ENCODE measurements around the gene MTFR2.

DNA sequence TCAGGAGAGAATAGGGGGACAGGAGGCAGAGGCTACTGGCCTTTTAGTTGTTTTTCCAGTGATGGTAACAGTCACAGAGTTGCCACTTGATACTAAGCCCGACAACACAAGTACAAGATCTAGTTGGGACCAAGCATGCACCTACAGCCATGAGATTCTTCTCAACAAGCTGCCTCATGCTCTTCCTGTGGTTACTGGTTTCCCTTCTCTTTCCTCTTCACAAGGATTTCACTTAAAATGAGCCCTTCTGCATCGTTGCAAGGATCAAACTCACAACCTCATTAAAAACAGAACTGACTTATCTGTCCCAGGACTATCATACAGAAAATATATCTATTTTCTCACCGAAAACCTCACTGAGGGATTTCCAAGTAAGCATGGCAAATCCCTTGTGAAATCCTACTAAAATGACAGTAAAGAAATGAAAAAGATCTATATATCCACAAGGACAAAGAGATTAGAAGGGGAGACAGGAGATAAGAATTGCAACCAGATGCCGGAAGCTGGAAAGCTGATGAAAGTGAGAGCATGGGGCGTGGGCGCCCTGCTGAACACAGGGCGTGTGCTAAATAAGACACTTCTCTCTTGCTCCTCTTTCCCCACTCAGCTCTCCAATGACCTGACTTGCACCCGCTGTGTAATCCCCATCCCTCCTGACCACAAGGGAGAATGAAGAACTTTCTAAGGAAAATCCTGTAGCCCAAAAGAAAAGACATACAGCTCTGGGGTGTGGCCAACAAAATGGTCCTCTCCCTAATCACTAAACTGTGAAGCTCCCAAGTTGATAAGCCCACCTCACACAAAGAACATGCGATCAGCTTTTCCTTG, 13.4 kb downstream of the MTFR2 start:
- TF ChIP-seq EP300 (IDR thresholded peaks at IDR 0.05; ENCODE audit: borderline replicate concordance in 1 of 2, low read depth in 1 of 2, low read length in 1 of 2) = no peak
- TF ChIP-seq, protein P1, sequence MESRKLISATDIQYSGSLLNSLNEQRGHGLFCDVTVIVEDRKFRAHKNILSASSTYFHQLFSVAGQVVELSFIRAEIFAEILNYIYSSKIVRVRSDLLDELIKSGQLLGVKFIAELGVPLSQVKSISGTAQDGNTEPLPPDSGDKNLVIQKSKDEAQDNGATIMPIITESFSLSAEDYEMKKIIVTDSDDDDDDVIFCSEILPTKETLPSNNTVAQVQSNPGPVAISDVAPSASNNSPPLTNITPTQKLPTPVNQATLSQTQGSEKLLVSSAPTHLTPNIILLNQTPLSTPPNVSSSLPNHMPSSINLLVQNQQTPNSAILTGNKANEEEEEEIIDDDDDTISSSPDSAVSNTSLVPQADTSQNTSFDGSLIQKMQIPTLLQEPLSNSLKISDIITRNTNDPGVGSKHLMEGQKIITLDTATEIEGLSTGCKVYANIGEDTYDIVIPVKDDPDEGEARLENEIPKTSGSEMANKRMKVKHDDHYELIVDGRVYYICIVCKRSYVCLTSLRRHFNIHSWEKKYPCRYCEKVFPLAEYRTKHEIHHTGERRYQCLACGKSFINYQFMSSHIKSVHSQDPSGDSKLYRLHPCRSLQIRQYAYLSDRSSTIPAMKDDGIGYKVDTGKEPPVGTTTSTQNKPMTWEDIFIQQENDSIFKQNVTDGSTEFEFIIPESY (IDR thresholded peaks at IDR 0.05; ENCODE audit: borderline replicate concordance, low read depth) = no peak
- TF ChIP-seq, protein P2, sequence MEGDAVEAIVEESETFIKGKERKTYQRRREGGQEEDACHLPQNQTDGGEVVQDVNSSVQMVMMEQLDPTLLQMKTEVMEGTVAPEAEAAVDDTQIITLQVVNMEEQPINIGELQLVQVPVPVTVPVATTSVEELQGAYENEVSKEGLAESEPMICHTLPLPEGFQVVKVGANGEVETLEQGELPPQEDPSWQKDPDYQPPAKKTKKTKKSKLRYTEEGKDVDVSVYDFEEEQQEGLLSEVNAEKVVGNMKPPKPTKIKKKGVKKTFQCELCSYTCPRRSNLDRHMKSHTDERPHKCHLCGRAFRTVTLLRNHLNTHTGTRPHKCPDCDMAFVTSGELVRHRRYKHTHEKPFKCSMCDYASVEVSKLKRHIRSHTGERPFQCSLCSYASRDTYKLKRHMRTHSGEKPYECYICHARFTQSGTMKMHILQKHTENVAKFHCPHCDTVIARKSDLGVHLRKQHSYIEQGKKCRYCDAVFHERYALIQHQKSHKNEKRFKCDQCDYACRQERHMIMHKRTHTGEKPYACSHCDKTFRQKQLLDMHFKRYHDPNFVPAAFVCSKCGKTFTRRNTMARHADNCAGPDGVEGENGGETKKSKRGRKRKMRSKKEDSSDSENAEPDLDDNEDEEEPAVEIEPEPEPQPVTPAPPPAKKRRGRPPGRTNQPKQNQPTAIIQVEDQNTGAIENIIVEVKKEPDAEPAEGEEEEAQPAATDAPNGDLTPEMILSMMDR (IDR thresholded peaks at IDR 0.05) = no peak
- no peak for TF ChIP-seq GATA2 (CRISPR knock-in tag; IDR thresholded peaks at IDR 0.05)
- TF ChIP-seq TCF12 (IDR thresholded peaks at IDR 0.05) = no peak
- no peak for TF ChIP-seq POLR2AphosphoS5 (IDR thresholded peaks at IDR 0.05; ENCODE audit: low read depth, low read length)
- TF ChIP-seq NFIC (IDR thresholded peaks at IDR 0.05; ENCODE audit: borderline replicate concordance) = no peak
- TF ChIP-seq EZH2phosphoT487 (IDR thresholded peaks at IDR 0.05; ENCODE audit: borderline replicate concordance, low read depth) = no peak
- no peak for TF ChIP-seq RFX5 (IDR thresholded peaks at IDR 0.05; ENCODE audit: low read length)
- TF ChIP-seq RAD21 (IDR thresholded peaks at IDR 0.05; ENCODE audit: low read length) = no peak
- TF ChIP-seq MXI1 (IDR thresholded peaks at IDR 0.05; ENCODE audit: low read depth, low read length) = no peak
- TF ChIP-seq TAF1 (IDR thresholded peaks at IDR 0.05; ENCODE audit: borderline replicate concordance, low read depth, low read length) = no peak
- TF ChIP-seq, protein P3, sequence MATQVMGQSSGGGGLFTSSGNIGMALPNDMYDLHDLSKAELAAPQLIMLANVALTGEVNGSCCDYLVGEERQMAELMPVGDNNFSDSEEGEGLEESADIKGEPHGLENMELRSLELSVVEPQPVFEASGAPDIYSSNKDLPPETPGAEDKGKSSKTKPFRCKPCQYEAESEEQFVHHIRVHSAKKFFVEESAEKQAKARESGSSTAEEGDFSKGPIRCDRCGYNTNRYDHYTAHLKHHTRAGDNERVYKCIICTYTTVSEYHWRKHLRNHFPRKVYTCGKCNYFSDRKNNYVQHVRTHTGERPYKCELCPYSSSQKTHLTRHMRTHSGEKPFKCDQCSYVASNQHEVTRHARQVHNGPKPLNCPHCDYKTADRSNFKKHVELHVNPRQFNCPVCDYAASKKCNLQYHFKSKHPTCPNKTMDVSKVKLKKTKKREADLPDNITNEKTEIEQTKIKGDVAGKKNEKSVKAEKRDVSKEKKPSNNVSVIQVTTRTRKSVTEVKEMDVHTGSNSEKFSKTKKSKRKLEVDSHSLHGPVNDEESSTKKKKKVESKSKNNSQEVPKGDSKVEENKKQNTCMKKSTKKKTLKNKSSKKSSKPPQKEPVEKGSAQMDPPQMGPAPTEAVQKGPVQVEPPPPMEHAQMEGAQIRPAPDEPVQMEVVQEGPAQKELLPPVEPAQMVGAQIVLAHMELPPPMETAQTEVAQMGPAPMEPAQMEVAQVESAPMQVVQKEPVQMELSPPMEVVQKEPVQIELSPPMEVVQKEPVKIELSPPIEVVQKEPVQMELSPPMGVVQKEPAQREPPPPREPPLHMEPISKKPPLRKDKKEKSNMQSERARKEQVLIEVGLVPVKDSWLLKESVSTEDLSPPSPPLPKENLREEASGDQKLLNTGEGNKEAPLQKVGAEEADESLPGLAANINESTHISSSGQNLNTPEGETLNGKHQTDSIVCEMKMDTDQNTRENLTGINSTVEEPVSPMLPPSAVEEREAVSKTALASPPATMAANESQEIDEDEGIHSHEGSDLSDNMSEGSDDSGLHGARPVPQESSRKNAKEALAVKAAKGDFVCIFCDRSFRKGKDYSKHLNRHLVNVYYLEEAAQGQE (IDR thresholded peaks at IDR 0.05; ENCODE audit: low read depth, low read length) = no peak
- no peak for TF ChIP-seq RCOR1 (IDR thresholded peaks at IDR 0.05; ENCODE audit: low read length)
